HG03442 (cell line): ENCODE data around the gene DUSP15.
A peak's percentile ranks its signal among the peaks of the same experiment; 100 is the strongest.

Experiments
- ATAC-seq: cut with Tn5 transposase; IDR thresholded peaks from one replicate; pipeline ENCODE4 v1.9.1; 2021; ENCODE audit warnings: mild to moderate bottlenecking, moderate library complexity; ENCODE audit not compliant: unreplicated experiment

DUSP15 gene

DNA sequence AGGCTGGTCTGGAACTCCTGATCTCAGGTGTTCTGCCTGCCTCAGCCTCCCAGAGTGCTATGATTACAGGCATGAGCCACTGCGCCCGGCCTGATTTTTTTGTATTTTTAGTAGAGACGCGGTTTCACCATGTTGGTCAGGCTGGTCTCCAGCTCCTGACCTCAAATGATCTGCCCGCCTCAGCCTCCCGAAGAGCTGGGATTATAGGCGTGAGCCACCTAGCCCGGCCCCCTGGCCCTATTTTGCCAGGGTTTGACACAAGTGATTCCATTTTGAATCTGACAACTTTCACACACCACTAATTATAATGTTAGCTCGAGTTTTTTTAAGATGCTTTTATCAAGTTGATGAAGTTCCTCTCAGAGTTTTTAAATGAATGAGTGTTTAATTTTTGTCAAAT lies 25.7 kb upstream of the DUSP15 start:
- ATAC-seq: no peak

DNA sequence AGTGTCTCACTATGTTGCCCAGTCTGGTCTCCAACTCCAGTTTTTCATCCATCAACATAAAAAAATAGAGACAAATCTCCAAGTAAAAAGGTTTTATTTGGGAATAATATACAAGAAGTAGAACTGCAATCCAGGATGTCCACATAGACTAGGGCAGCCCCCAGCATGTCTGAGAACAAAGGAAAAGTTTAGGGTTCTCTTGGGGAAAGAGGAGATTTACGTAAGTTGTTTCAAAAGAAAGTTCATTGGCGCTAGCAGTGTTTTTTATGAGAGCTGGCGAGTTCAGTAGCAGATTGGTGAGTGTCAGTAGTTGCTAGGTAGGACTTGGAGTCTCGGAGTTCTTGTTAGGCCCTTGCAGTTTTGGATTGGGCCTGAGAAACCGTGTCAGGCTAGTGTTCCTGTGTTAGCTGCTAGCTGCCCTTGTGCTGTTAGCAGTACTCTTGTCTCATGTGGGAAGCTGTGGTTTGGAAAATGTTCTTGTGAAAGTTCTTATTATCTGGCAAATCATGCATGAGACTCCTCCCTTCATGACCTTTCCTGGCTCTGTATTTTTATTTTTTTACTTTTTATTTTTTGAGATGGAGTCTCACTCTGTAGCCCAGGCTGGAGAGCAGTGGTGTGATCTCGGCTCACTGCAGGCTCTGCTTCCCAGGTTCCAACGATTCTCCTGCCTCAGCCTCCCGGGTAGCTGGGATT lies 24.8 kb upstream of the DUSP15 start:
- peak; percentile 99 for ATAC-seq

DNA sequence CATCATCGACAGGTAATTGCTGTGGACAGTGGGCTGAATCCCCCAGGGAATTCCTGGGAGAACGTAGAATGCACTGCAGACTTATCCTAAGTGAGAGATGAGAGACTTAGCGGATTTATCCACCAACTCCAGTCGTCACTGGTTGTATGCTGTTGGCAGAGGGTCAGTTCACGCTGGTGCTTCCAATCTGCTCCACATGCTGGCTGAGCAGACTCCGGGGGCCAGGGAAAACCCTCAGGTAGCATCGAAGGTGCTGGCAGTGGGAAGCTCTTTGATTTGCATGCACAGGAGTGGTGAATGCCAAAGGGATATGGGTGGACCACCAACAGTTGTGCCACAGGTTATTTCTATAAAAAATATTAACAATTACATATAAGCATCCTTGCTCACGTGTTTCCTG lies 20.3 kb upstream of the DUSP15 start:
- no peak for ATAC-seq

DNA sequence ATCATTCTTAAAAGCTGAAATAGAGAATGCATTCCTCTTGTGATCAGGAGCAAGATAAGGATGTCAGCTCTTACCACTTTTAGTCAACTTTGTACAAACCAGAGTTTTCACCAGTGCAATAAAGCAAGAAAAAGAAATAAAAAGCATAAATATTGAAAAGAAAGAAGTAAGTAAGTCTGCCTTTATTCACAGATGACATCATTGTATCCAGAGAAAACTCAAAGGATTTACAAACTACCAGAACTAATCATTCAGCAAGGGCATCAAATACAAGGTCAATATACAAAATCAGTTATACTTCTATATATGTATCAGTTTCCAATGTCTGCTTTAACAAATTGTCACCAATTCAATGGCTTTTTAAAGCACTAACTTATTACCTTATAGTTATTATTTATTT lies 13.5 kb upstream of the DUSP15 start:
- ATAC-seq: no peak

DNA sequence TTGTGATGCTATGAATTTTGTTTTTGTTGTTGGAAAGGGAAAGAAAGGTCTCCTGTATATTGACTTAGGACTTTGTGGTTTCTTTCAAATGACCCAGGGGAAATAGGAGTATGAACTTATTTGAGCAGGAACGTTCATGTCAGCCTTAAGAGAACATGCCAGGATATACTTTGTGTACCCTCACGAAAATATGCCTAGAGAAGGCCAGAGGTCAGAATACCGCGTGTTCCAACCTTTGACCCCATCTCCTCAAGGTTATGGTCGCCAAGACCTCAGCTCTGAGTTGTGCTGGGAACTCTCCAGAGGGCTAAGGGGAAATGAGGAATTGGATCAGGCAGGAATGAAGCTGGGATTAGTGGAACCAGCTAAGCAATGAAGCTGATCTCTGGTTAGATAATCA lies 11.6 kb upstream of the DUSP15 start:
- ATAC-seq: no peak

DNA sequence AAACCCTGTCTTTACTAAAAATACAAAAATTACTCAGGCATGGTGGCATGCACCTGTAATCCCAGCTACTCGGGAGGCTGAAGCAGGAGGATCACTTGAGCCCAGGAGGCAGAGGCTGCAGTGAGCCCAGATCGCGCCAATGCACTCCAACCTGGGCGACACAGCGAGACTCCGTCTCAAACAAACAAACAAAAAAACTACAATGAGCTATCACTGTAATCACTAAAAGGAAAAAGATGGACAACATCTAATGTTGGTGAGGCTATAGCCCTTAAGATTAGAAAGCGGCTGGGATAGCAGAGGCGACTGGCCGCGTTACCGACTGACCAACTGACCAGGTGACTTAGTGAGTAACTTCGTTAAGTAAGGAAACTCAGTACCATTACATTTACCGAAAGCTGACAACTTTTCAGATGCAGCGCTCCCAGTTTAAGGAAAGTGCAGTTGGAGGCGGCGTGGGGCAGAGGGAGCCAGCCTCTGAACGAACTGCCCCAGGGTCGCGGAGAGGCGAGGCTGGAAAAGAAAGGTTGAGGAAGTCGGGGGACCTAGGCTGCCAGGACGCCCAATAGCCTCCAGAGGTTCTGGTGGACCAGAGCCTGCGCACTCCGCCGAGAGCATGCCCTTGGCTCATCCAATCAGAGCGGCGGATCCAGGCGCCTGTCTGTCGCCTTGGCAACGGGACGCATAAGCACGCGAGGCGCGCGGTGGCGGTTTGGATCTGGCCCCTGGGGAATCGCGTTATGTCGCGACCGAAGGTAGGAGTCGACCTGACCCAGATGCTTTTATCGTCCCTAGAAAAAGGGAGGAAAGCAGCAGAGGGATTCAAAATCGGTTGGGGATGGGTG lies 9.0 kb upstream of the DUSP15 start:
- ATAC-seq: peak; percentile 91

DNA sequence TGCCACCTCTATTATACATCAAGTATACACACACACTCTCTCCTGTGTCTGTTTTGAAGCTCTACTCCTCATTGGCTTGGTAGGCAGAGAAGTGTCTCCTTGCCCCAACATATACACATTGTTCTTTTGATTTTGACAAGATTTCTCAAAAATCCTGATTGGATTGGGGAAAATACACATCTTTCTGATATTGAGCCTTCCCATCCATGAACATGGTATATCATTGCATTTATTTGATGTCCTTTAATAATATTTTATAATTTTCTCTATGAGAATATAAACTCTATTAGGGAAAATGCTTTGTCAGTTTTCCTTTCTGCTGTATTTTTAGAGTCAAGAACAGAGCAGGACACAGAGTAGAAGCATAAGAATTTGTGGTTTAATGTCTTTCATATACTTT lies 7.4 kb upstream of the DUSP15 start:
- ATAC-seq: no peak

DNA sequence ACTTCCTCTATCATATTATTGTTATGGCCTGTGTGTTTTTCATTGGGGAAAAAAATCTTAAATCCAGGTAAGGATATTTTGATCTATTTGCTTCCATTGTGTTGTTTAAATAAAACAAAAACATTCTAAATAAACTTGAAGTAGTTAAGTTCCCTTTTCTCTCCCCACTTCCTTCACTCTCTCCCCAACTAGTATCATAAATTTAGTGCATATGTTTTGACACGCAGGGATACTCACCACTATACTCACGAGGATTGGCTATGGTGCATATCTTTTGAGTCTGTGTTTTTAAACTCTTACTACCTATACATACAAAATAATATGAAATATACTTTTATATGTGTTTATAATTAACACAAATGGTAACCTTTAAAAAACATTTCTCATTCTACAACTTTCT lies 5.3 kb upstream of the DUSP15 start:
- no peak for ATAC-seq

DNA sequence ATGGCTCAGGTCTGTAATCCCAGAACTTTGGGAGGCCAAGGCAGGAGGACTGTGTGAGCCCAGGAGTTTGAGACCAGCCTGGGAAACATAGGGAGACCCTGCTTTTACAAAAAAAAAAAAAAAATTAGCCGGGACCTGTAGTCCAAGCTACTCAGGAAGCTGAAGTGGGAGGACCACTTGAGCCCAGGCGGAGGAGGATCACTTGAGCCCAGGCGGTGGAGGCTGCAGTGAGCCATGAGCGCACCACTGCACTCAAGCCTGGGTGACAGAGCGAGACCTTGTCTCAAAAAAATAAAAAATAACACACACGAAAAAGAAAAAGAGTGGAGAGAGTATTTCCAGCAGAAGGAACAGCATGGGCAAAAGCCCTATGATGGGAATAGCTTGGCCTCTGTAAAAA lies 2.1 kb upstream of the DUSP15 start:
- ATAC-seq: no peak

DNA sequence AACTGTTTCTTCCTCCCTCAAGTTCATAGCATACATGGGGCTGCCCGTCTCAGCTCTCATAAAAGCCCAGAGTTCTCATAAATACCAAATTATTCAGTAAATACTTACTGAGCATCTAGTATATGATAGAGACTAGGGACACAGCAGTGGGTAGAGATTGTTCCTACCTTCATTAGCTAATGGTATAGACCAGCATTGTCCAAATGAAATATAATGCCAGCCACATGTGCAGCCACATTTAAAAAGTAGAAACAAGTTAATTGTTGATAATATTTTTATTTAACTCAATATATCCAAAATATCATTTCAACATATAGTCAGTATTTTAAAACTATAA lies 1.3 kb upstream of the DUSP15 start:
- no peak for ATAC-seq

DNA sequence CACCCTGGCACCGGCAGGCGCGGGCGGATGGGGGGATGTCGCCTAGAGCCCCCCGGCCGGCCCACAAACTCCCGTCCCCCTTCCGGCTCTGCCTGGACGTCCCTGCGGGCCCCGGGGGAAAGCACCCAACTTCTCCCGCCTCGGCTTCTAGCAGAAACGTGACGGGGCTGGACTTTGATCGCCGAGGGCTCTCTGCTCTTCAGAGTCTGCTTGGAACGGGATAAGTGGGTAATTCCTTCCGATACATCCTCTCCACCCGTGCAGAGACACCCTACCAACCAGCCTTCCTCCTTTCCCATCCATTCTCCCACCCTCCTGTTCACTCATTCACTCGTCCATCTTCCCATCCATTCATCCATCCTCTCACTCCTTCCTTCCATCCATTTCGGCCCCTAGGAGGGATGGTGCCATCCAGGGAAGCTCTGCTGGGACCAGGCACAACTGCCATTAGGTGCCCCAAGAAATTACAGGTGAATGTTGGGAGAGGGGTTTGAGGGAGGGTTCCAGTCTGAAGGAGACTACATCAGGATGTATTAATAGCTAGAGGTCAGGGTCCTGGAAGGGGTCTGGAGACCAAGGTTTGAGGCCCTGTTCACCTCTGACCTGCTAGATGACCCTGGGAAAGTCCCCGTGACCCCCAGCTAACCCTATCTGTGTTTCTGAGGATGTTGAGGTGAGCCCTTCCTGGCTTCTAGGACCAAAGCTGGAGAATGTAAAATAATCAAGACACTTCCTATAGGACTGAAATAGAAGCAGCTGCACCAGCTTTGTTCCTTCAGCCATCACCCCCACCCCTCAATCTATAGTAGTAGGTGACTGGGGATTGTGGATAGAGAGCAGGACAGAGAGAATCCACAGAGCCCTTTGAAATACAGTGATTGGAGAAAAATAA lies 645 bp upstream of the DUSP15 start:
- no peak for ATAC-seq

DNA sequence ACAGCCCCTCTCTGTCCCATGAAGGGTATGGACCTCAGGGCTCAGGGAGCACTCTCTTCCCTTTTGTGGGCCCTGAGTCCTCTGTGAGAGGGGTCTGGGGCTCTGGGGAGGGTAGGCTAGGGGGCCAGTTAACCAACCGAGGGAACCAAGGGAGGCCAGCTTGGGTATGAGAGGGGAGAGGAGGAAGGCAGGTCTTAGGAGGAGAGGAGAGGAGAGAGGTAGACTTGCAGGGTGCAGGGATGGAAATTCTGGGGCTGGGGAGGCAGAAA lies 720 bp downstream of the DUSP15 start:
- ATAC-seq: no peak

DNA sequence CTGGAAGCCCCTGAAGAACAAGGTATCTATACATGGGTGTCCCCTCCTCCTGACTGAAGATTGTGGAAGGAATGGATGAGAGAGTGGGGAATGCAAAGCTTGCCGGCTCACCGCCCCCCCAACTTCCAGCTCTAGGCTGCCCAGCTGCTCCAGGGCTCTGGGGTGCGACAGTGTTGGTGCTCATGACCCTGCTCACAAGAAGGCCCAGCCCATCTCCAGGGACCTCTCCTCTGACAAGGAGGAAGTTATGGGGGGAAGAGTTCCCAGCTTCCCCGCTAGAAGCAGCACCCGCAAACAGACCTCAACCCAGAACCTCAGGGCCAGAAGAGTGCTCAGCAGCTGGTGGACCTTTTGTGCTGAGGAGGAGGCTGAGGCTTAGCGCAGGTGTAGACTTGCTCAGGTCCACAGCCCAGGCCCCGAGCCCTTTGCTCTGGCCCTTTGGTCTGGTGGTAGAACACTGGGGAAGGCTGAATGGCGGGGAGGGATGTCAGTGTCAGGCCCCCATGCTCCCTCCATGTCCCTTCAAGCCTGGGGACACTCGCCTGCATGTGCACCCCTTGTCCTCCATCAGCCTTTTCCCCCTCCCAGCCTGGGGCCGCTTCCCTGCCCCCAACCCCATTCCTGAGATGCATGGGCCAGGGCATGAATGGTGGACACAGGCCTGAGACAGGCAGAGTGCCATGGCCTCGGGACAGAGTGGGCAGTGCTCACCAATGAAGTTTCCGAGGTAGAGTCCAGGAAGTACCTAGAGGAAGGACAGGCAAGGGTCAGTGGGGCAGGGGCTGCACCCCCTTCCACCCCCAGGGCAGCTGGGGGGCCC lies 1.3 kb downstream of the DUSP15 start:
- no peak for ATAC-seq

DNA sequence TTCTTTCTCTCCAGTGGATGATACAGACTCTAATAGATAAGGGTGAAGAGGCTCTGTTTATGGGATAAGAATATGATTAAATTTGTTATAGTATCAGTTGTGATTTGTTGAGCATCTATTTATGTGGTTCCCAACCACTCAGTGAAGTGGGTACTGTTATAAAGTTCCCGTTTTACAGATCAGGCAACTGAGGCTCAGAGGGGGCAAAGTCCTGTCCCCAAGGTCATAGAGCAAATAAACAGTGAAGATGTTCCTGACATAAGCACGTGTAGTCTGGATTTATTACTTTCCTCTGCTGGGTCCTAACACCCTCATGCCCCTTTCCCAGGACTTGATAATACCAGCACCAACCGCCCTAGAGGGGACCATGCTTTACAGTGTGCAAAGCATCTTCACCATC lies 4.1 kb downstream of the DUSP15 start:
- ATAC-seq: no peak

DNA sequence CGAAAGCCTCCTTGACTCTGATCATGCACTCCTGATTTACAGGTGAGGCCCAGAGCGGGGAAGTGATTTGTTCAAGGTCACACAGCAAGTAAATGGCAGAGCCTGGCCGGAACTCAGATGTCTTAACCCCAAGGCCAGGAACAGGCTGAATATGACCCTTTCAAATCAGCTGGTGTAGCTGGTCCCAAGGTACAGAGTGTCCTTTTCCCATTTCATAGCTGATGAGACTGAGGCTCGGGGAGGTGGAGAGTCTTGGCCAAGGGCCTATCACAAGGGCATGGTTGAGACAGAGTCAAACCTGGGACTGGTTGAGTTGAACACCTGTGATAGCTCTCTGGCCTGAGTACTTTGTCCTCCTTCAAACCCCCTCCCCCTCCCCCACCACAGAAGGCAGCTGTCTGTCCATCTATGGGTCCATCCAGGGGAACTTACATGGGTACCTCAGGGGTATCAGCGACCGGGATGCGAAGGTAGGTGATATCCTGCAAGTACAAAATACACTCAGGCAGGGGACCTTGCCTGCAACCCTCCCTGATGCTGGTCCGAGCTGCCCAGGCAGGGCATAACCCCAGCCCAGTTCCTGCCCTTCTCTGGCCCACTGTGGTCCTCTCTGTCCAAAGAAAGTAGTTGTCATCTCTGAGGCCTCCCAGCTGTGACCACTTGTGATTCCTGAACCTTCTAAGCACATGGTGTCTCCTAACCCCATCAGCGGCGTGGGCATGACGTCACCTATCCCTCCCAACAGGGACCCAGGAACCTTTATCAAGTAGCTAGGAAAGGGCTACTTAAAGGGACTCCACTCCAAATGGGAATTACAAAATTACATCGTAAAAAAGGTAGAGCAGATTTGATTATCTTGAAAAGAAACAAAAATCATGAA lies 5.6 kb downstream of the DUSP15 start:
- ATAC-seq: no peak

DNA sequence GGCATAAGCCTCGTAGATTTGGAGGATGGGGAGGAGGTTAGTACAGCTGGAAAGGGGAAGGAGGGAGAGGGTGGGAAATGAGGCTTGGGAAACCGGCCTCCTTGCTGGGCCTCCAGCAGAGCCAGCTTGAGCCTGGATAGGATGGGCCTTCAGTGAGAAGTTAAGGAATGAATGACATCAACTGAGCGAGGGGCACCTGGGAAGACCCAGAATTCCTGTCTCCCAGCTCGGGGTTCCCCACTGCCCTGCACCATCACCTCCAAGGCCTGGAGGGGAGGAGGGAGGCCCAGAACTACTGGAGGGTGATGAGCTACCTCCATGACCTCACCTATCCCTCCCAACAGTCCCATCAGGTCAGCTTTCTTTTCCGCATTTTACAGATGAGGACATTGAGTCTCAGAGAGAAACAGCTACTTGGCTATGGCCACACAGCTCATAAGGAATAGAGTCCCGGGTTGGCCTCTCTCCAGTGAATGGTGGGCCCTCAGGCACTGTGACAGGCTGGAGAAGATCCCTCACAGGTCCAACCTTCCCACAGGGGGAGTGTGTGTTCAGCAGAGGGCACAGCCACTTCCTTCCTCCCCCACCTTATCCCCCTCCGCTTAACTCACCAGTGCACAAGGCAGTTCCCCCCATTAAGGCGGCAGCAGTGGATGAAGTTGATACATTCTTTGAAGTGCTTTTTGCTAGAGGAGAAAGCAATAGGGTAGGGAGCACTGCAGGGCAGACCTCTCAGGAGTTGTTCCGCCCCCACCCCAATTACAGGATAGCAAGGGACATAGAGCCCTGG lies 6.8 kb downstream of the DUSP15 start:
- no peak for ATAC-seq

DNA sequence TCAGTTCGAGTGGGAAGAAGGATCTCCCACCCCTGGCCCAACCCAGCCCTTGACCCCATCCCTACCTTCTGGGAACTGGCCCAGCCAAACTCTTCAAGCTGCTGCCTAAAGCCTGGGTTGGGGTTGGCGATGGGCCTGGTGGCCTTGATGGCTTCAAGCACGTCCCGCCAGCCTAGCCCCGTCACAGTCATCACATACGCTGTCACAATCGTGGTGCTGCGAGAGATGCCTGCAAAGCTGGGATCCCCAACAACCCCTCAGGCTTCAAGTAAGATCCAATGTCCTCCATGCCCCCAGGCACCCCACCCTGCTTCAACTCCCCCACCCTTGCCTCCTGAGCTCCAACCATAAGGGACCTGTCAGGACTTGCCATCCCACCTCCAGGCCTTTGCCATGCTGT lies 7.8 kb downstream of the DUSP15 start:
- ATAC-seq: no peak

DNA sequence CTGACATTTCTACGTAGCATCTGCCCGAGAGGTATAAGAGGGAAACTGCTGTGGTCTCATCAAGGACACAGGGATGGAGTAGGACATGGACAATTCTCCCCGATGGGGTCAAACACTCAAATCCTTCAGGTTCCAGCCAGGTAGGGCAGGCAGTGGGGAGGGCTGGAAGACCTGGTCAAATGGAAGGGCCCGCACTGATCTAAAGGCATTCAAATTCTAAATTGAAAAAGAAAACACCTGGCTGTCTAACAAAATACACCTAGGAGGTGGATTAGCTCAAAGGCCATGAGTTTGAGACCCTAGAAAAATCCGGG lies 8.2 kb downstream of the DUSP15 start:
- no peak for ATAC-seq

DNA sequence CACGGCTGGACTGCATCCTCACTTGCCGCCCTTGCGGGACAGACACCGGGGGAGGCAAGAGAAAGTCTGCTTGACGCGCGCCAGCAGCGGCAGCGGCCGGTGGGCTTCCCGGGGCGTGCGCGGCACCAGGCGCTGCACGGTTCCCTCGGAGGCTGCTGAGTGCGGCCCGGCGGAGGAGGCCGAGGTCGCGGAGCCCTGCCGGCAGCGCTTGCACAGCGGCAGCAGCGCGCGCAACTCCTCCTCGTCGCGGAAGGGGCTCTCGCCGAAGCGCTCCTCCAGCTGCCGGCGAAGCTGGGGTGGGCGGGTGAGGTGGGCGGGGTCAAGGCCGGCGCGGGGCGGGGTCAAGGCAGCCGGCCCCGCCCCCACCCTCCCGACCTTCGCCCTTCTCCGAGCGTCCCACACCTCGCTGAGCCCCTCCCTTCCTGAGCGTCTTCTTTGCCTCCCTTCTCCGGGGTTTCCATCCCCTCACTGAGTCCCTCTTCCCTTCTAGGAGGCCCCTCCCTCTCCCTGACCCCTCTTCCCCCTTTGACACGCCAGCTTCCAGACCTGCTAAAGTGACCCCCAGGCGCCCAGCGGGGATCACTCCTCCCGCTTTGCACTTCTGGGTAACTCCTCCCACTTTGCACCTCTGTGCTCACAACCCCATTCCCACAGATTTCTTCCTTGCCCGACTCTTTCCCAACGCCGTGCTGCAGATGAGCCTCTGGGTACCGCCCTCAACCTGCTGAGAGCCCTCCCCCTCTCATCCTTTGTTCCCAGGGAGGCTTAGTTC lies 8.8 kb downstream of the DUSP15 start:
- ATAC-seq: peak; percentile 48
